GM19240 (cell line): ENCODE measurements around the gene UCN3.
"Not testable (repeated sequence)": the region's sequence is repeated elsewhere in the genome, so short reads cannot be mapped to it uniquely, and the experiment has no call there.

ENCODE experiments used
- DNase-seq: peaks from one replicate; pipeline ENCODE4 v3.0.0; 2011; ENCODE audit warnings: low spot score; ENCODE audit not compliant: insufficient read length

UCN3 gene

DNA sequence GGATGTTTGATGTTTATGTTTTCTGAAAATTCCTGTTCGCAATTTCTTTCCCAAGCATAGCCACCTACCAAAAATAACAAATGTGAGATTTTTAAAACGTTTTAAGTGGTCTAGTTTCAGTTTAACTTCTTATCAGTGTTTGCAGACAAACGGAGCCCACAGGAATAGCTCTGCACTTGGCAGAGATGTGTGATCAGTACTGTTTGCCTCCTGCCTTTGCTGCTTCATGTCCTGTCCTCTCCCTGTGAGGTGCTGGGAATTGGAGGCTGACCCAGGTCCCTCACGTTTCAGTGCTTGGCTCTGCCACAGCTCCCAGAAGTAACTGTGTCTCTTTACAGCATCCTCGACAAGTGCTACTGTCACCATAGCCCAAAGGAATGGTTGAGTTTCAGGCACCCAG lies 1.2 kb downstream of the UCN3 start:
- no peak for DNase-seq

DNA sequence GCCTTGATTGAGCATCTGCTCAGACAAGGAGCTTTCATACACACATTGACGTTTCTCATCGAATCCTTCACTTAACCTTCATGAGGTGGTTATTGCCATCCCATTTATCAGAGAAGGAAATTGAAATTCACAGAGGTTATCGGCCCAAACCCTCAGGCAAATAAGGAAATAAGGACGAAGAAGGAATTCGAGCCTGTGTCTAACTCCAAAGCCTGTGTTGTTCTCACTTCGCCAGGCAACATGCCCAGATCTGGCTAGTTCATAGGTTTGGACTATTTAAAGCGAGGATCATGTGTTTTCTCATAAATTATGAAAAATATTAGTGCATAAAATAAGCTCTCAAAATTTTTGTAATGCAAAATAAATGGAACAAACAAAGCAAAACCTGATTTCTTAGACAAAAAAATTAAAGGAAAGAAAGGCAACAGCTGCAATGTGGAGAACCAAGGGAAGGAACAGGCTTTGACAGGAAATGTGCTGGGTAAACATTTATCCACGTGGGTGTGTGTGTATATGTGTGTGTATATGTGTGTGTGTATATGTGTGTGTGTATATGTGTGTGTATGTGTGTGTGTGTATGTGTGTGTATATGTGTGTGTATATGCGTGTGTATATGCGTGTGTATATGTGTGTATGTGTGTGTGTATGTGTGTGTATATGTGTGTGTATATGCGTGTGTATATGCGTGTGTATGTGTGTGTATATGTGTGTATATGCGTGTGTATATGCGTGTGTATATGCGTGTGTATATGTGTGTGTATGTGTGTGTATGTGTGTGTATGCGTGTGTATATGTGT lies 4.8 kb downstream of the UCN3 start:
- no peak for DNase-seq

DNA sequence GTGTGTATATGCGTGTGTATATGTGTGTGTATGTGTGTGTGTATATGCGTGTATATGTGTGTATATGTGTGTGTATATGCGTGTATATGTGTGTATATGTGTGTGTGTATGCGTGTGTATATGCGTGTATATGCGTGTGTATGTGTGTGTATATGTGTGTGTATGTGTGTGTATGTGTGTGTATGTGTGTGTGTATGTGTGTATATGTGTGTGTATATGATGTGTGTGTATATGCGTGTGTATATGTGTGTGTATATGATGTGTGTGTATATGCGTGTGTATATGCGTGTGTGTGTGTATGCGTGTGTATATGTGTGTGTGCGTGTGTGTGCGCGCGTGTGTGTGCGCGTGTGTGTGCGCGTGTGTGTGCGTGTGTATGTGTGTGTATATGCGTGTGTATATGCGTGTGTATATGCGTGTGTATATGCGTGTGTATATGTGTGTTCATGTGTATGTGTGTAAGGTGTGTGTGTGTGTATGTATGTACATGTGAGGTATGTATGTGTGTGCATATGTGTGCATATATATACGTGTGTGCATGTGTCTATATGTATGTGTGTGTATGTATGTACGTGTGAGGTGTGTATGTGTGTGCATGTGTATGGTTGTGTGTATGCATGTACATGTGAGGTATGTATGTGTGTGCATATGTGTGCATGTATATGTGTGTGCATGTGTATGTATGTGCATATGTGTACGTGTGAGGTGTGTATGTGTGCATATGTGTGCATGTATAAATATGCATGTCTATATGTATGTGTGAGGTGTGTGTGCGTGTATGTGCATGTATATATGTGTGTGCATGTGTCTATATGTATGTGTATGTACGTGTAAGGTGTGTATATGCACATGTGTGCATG lies 6.0 kb downstream of the UCN3 start:
- DNase-seq = no peak

DNA sequence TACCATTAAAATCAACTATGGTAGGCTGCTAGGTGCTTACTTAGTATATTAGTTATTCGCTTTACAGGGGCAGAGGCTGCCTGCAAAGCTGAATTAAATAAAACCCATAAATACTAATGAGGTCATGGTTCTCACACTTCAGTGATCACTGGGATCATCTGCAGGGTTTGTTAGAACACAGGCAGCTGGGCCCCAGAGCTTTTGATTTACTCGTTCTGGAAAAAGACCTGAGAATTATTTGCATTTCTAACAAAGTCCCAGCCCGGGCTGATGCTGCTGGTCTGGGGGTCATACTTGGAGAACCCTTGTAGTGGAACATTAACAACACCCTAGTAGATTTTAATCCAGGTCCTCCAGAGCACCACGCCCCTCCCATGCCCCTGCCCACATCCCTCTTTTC lies 8.5 kb downstream of the UCN3 start:
- DNase-seq = no peak

DNA sequence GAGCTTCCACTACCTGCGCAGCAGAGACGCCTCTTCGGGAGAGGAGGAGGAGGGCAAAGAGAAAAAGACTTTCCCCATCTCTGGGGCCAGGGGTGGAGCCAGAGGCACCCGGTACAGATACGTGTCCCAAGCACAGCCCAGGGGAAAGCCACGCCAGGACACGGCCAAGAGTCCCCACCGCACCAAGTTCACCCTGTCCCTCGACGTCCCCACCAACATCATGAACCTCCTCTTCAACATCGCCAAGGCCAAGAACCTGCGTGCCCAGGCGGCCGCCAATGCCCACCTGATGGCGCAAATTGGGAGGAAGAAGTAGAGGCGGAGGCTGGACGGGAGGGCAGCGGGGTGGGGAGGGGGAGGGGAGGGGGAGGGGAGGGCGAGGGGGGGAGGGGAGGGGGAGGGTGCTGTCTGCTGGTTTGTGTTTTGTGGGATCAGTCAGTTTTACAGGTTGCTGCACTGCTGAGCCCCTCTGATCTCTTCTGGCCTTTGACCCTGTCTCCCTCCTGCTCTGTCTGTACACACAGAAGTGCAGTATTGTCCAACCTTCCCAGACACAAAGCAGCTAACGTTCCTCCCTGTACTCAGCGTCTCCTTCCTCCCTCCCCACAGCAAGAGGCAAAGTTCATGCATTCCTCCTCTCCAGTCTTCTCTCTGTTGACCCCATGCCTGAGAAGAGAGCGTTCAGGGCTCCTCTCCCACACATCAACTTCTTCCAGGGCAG lies 9.3 kb downstream of the UCN3 start:
- DNase-seq = no peak

DNA sequence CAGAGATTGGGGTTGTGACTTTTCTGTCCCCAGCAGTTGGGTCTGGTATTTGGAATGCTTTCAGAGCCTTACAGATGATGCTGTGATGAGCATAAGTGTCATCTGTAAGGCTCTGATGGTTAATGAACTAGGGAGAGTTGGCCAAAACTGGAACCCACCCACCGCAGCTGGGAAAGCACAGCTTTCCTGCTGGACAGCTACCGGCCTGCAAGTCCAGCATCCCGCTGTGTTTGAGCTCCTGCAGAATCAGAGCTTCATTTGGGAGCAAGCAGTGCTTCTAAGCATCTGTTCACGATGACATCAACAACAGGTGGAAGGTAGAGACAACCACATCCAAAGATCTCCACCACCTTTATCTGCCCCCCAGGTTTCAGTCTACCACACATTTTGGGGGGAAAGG lies 11.7 kb downstream of the UCN3 start:
- DNase-seq = no peak

DNA sequence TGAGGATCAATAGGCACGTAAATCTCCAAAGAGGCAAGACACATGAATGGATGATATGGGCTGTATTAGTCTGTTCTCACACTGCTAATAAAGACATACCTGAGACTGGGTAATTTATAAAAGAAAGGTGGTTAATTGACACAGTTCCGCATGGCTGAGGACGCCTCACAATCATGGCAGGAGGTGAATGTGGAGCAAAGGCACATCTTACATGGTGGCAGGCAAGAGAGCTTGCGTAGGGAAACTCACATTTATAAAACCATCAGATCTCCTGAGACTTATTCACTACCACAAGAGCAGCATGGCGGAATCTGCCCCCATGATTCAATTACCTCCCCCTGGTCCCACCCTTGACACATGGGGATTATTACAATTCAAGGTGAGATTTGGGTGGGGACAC lies 14.4 kb downstream of the UCN3 start:
- DNase-seq = not testable (repeated sequence)

DNA sequence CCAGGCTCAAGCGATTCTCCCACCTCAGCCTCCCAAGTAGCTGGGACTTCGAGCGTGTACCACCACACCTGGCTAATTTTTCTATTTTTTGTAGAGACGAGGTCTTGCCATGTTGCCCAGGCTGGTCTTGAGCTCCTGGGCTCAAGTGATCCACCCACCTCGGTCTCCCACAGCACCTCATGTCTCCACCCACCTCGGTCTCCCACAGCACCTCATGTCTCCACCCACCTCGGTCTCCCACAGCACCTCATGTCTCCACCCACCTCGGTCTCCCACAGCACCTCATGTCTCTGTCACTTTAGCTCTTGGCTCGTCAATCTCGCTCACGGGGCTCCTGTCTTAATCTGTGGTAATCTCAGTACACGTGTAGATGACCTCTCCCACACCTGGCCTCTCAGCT lies 15.6 kb downstream of the UCN3 start:
- DNase-seq = not testable (repeated sequence)

DNA sequence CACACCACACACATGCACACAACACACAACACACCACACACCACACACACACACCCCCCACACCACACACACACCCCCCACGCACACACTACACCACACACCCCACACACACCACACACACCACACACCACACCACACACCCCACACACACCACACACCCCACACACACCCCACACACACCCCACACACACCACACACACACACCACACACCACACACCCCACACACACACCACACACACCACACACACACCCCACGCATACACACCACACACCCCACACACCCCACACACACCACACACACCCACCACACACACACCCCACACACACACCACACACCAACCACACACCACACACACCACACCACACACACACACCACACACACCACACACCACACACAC lies 16.4 kb downstream of the UCN3 start:
- DNase-seq = no peak

DNA sequence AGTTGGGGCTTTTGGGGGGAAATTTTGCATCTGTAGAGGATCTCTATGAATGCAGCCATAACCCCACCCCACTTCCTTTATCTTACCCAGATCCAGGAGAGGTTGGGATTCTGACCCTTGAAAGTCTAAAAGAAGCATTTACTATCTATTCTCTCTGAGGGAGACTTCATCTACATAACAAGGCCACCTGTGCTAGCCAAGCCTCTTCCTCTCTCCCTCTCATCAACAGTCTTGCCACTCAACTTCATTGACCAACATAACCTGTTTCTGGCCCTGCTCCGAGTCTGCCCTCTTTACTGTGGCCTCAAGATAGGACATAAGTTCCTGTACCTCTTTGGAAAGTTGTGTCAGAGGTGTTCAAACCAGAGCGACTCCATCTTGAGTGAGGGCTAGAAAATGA lies 20.5 kb downstream of the UCN3 start:
- DNase-seq = no peak

DNA sequence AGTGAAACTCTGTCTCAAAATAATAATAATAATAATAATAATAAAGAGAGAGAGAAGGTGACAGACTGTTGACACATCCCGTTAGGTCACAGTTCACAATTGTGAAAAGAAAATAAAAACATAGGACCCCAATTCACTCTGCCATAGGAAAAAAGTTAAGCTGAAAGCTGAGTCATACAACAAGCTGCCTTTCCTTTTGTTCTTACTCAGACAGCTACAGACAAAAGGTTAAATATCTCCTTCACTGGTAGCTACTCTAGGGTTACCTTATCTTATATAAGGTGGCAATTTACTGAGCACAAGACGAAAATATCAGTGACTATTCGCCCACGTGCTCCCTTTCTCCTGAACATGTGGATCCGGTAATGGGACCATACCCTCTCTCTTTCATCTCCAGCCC lies 22.4 kb downstream of the UCN3 start:
- no peak for DNase-seq

DNA sequence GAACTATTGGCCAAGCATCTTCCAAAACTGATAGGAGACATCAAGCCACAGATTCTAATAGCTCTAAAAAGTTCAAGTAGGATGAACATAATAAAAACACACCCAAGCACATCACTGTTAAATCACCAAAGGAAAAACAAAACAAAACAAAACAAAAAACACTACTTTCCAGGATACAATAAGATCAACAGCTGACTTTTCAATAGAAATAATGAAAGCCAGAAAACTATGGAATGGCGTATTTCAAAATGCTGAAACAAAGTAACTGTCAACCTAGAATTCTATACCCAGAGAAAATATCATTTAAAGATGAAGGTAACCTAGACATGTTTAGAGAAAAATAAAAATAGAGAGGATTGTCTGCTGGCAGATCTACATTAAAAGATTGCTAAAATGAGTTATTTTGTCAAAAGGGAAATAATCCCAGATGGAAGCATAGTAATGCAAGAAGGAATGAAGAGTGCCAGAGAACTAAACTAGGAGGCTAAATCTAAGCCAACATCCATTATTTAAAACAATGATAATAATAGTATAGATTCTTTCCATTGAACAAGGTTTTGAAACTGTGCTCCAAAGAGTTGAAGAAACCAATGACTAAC lies 25.9 kb downstream of the UCN3 start:
- no peak for DNase-seq

DNA sequence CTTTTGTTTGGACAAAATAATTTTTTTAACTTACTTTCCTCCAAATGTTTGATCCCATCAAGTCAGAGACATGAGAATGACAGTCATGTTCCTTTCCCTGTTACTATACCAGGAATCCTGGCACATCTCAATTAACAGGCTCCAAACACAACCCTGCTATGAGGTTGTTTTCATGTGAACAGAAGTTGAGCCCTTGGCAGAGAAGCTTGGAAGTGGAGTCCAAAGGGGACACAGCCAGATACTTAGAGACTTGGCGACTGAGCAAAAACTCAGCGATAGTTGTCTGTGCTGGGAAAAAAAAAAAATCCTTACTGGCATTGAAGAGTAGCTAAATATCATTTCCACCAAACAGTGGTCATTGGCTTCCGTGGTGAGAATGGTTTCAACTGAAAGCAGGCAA lies 27.0 kb downstream of the UCN3 start:
- no peak for DNase-seq

DNA sequence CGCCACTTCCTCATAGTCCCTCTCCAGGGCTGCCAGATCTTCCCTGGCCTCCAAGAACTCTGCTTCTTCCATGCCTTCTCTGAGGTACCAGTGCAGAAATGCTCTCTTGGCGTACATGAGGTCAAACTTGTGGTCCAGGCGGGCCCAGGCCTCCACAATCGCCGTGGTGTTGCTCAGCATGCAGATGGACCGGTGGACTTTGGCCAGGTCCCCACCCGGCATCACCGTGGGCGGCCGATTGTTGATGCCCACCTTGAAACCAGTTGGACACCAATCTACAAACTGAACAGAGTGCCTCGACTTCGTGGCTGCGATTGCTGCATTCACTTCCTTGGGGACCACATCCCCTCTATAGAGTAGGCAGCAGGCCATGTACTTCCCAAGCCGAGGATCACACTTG lies 28.8 kb downstream of the UCN3 start:
- DNase-seq = no peak

DNA sequence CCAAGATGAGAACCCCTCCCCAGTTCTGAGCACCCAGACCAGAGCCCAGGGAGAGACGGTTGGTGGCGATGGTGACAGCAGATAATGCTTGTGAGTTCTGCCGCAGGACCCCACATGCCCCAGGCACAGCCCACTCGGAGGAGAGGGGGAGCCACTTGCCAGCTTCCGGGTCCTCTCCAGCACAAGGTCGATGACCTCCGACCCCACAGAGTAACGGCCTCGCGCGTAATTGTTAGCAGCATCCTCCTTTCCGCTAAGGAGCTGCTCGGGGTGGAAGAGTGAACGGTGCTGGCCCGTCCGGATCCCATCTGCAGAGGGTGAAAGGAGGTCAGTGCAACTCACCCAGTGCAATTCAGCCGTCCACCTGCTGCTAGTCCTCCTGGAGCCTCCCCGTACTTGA lies 30.4 kb downstream of the UCN3 start:
- DNase-seq = no peak

DNA sequence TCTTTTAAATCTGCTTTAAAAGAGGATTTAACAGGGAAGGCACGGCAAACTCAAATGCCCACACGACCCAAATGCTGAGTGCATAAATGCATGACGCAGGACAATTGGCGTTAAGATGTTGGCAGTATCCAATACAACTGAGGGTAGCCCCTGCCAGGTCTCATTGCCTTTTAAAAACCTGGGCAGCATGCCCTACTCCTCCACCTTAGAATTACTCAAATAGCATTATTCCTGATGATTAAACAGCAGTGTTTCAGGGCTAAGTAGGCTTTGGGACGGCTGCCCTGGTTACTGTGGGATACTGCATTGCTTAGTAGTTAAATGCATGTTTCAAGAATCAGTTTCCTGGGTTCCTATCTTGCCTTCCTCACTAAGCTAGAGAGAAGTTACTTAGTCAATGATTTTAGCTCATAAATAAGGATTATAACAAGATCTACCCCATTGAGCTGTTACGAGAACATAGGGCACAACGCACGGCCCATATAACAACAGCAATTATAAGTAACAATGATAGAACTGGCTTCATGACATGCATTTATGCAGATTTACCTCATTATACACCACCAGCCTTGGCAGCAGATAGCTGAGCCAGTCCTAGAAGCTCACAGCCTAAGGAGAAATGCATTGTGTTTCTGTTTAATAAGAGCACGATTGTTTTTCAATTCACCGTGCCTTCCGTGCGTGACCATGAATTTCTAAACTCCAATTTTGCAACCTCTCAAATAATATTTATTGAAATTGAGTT lies 32.0 kb downstream of the UCN3 start:
- DNase-seq = no peak

DNA sequence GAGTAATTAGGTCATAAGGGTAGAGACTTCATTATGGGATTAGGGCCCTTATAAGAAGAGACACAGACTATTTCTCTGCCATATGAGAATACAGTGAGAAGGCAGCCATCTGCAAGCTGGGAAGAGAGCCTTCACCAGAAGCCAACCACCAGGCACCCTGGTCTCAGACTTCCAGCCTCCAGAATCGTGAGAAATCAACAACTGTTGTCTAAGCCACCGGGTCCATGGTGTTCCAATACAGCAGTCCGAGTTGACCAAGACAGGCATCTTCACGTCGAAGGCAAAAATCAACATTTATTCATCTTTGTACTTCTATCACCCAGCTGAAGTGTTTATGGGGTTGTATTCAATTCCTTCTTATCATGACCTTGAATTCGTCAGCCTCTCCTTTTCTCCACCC lies 34.6 kb downstream of the UCN3 start:
- DNase-seq = no peak

DNA sequence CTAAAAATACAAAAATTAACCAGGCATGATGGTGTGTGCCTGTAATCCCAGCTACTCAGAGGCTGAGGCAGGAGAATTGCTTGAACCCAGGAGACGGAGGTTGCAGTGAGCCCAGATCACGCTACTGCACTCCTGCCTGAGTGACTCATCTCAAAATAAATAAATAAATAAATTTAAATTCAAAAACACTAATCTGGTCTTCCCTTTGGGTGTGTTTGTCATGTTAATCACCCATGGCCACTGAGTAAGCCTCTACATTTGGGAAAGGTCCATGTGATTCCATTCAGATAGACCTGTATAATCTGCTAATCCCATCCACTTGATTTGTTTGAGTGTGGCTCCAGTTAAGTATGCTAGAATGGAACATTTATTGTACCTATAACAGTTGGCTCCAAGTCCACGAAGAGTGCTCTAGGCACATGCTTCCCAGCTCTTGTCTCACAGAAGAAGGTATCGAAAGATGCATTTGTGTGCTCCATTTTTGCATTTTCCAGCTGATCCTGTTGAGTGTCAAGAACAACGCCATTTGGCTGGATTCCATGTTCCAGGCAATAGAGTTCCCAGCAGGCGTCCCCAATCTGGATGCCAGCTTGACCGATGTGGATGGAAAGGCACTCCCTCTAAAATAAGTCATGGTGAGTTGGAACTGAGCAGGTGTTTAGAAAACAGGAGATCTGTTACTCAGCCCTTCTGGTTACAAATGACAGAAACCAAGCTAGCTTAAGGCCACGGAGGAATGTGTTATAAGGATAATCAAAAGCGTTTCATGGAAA lies 35.9 kb downstream of the UCN3 start:
- DNase-seq = no peak

DNA sequence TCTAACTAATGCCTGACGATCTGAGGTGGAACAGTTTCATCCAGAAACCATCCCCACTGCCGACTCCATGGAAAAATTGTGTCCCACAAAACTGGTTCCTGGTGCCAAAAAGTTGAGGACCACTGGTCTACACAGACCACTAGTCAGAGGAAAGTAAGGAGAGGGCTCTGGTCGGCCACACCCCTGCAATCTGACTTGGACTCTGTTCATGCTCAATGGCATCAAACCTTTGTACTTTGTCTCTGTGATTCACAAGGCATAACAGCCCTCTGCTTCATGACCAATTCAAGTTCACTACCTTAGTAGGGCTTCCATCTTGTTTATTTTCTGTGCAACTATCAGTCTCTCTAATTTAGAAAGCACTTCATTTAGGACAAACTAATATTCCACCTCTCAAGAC lies 38.0 kb downstream of the UCN3 start:
- DNase-seq = no peak
